BLaER1 treated with 17β-estradiol and CSF1 and Interleukin-3, amounts not matched to agents 10 nM and 100 nM (cell line): Measurements from ENCODE around the gene IL1RAPL2.
A peak's percentile ranks its signal among the peaks of the same experiment; 100 is the strongest.

ENCODE experiments used
- H3K27ac ChIP-seq, 11 experiments: shearing (Covaris generic); formaldehyde crosslinking; 2 replicates each; pipeline ENCODE4 v1.8.1; 2022
- H3K27me3 ChIP-seq, 11 experiments: shearing (Covaris generic); formaldehyde crosslinking; 2 replicates each; pipeline ENCODE4 v1.8.1; 2022
- H3K36me3 ChIP-seq, 11 experiments: shearing (Covaris generic); formaldehyde crosslinking; 2 replicates each; pipeline ENCODE4 v1.8.1; 2022
- H3K4me1 ChIP-seq, 10 experiments: shearing (Covaris generic); formaldehyde crosslinking; 2 replicates each; pipeline ENCODE4 v1.8.1; 2022
- H3K4me2 ChIP-seq, 11 experiments: shearing (Covaris generic); formaldehyde crosslinking; 2 replicates each; pipeline ENCODE4 v1.8.1; 2022
- H3K4me3 ChIP-seq, 10 experiments: shearing (Covaris generic); formaldehyde crosslinking; 2 replicates each; pipeline ENCODE4 v1.8.1; 2022
- H3K9ac ChIP-seq, 11 experiments: shearing (Covaris generic); formaldehyde crosslinking; 2 replicates each; pipeline ENCODE4 v1.8.1; 2022
- H3K9me3 ChIP-seq, 11 experiments: shearing (Covaris generic); formaldehyde crosslinking; replicated peaks in 1 of 11; 2 replicates each; pipeline ENCODE4 v1.8.1; 2022
- H4K20me1 ChIP-seq, 11 experiments: shearing (Covaris generic); formaldehyde crosslinking; 2 replicates each; pipeline ENCODE4 v1.8.1; 2022
- Cebpa-rat ChIP-seq, 11 experiments: shearing (Covaris generic); IDR thresholded peaks; 2 replicates each; pipeline ENCODE4 v1.8.1; 2022

IL1RAPL2 gene

GRCh38 chrX:104696667-104697066 lies 130.7 kb downstream of the IL1RAPL2 start:
- H3K27ac ChIP-seq: peak overlapping the region in 7 of 11 experiments; percentile 4 to 80 (median 59); a peak in 13 of 22 replicates
- peak overlapping the region in 6 of 11 experiments; percentile 12 to 68 (median 31); a peak in 10 of 22 replicates for H3K9ac ChIP-seq
- H4K20me1 ChIP-seq: no peaks in the 10 kb centered on the region
- peak overlapping the region; percentile 58 to 87 (median 75); a peak in 21 of 22 replicates for H3K4me2 ChIP-seq
- no peak for TF ChIP-seq Cebpa-rat (IDR thresholded peaks at IDR 0.05)
- H3K27me3 ChIP-seq: no peaks in the 10 kb centered on the region
- no peaks in the 10 kb centered on the region; a peak in 1 of 22 replicates for H3K36me3 ChIP-seq
- H3K4me3 ChIP-seq: peak overlapping the region in 1 of 10 experiments; percentile 32; a peak in 1 of 20 replicates
- peaks cover 23 to 68% (median 46%) of the 10 kb centered on the region in 10 experiments for H3K4me1 ChIP-seq
- H3K9me3 ChIP-seq: peaks cover 3 to 58% (median 36%) of the 10 kb centered on the region in 11 experiments; a peak in 20 of 22 replicates

GRCh38 chrX:104697294-104697693 lies 131.3 kb downstream of the IL1RAPL2 start:
- H3K36me3 ChIP-seq: no peaks in the 10 kb centered on the region; a peak in 1 of 22 replicates
- H3K27me3 ChIP-seq: no peaks in the 10 kb centered on the region
- no peaks in the 10 kb centered on the region for H4K20me1 ChIP-seq
- peak overlapping the region; percentile 58 to 87 (median 75) for H3K4me2 ChIP-seq
- peaks cover 23 to 68% (median 46%) of the 10 kb centered on the region in 10 experiments for H3K4me1 ChIP-seq
- peak overlapping the region in 1 of 10 experiments; percentile 32; a peak in 1 of 20 replicates for H3K4me3 ChIP-seq
- H3K9ac ChIP-seq: peak overlapping the region in 7 of 11 experiments; percentile 3 to 68 (median 23); a peak in 8 of 22 replicates
- H3K9me3 ChIP-seq: peaks cover 3 to 54% (median 33%) of the 10 kb centered on the region in 11 experiments; a peak in 20 of 22 replicates
- H3K27ac ChIP-seq: peak overlapping the region in 8 of 11 experiments; percentile 13 to 80 (median 58); a peak in 14 of 22 replicates
- no peak for TF ChIP-seq Cebpa-rat (IDR thresholded peaks at IDR 0.05)

GRCh38 chrX:104707042-104707441 lies 141.0 kb downstream of the IL1RAPL2 start:
- H3K9me3 ChIP-seq: peaks cover 0 to 7% (median 0%) of the 10 kb centered on the region in 11 experiments; a peak in 2 of 22 replicates
- TF ChIP-seq Cebpa-rat (IDR thresholded peaks at IDR 0.05): no peak
- H3K36me3 ChIP-seq: no peaks in the 10 kb centered on the region
- H3K4me2 ChIP-seq: no peak overlapping the region
- H3K4me3 ChIP-seq: no peak overlapping the region
- no peaks in the 10 kb centered on the region for H4K20me1 ChIP-seq
- H3K4me1 ChIP-seq: no peaks in the 10 kb centered on the region
- H3K27ac ChIP-seq: no peak overlapping the region
- H3K27me3 ChIP-seq: no peaks in the 10 kb centered on the region
- H3K9ac ChIP-seq: no peak overlapping the region

GRCh38 chrX:104707572-104707971 lies 141.6 kb downstream of the IL1RAPL2 start:
- no peaks in the 10 kb centered on the region for H3K27me3 ChIP-seq
- no peak overlapping the region for H3K4me3 ChIP-seq
- no peak overlapping the region for H3K4me2 ChIP-seq

GRCh38 chrX:104712515-104712914 lies 146.5 kb downstream of the IL1RAPL2 start:
- Histone ChIP-seq H3K9ac (no peak overlapping the region), H3K4me2 (no peak overlapping the region), H3K27me3 (no peaks in the 10 kb centered on the region; a peak in 1 of 22 replicates), H3K9me3 (peaks cover 0 to 8% (median 5%) of the 10 kb centered on the region in 11 experiments; a peak in 7 of 22 replicates), H3K36me3 (no peaks in the 10 kb centered on the region), H3K27ac (no peak overlapping the region), H4K20me1 (no peaks in the 10 kb centered on the region), H3K4me1 (no peaks in the 10 kb centered on the region), H3K4me3 (no peak overlapping the region)
- no peak for TF ChIP-seq Cebpa-rat (IDR thresholded peaks at IDR 0.05)

More at GRCh38 chrX:104707572-104707971, 141.6 kb downstream of the IL1RAPL2 start:
- no peak overlapping the region for H3K9ac ChIP-seq
- no peak for TF ChIP-seq Cebpa-rat (IDR thresholded peaks at IDR 0.05)
- no peaks in the 10 kb centered on the region for H3K36me3 ChIP-seq
- no peak overlapping the region for H3K27ac ChIP-seq
- no peaks in the 10 kb centered on the region for H3K4me1 ChIP-seq
- no peaks in the 10 kb centered on the region for H4K20me1 ChIP-seq
- peaks cover 0 to 7% (median 0%) of the 10 kb centered on the region in 11 experiments; a peak in 2 of 22 replicates for H3K9me3 ChIP-seq

- H4K20me1 ChIP-seq: no peaks in the 10 kb centered on the region
- no peak overlapping the region for H3K4me3 ChIP-seq
- H3K27ac ChIP-seq: no peak overlapping the region
- H3K27me3 ChIP-seq: no peaks in the 10 kb centered on the region; a peak in 1 of 22 replicates
- no peak for TF ChIP-seq Cebpa-rat (IDR thresholded peaks at IDR 0.05)
- H3K9me3 ChIP-seq: peaks cover 0 to 9% (median 4%) of the 10 kb centered on the region in 11 experiments; a peak in 8 of 22 replicates
- H3K36me3 ChIP-seq: no peaks in the 10 kb centered on the region
- H3K4me2 ChIP-seq: no peak overlapping the region
- H3K9ac ChIP-seq: no peak overlapping the region
- no peaks in the 10 kb centered on the region for H3K4me1 ChIP-seq
Observed at GRCh38 chrX:104721854-104722253, 155.9 kb downstream of the IL1RAPL2 start.

GRCh38 chrX:104728456-104728855 lies 162.5 kb downstream of the IL1RAPL2 start:
- H3K4me1 ChIP-seq: no peaks in the 10 kb centered on the region
- H4K20me1 ChIP-seq: no peaks in the 10 kb centered on the region

GRCh38 chrX:104742355-104742754 lies 176.4 kb downstream of the IL1RAPL2 start:
- no peaks in the 10 kb centered on the region for H3K9me3 ChIP-seq
- no peak overlapping the region for H3K9ac ChIP-seq
- TF ChIP-seq Cebpa-rat (IDR thresholded peaks at IDR 0.05): no peak
- H3K4me3 ChIP-seq: no peak overlapping the region
- no peaks in the 10 kb centered on the region for H3K27me3 ChIP-seq
- H3K36me3 ChIP-seq: no peaks in the 10 kb centered on the region
- no peak overlapping the region for H3K27ac ChIP-seq
- H4K20me1 ChIP-seq: no peaks in the 10 kb centered on the region
- H3K4me1 ChIP-seq: no peaks in the 10 kb centered on the region
- H3K4me2 ChIP-seq: no peak overlapping the region

More at GRCh38 chrX:104728456-104728855, 162.5 kb downstream of the IL1RAPL2 start:
- Histone ChIP-seq H3K36me3 (no peaks in the 10 kb centered on the region), H3K9ac (no peak overlapping the region), H3K9me3 (no peaks in the 10 kb centered on the region), H3K4me2 (no peak overlapping the region), H3K27ac (no peak overlapping the region), H3K27me3 (no peaks in the 10 kb centered on the region), H3K4me3 (no peak overlapping the region)
- TF ChIP-seq Cebpa-rat (IDR thresholded peaks at IDR 0.05): no peak

- Histone ChIP-seq H3K9me3 (no peaks in the 10 kb centered on the region), H3K4me2 (no peak overlapping the region), H3K9ac (no peak overlapping the region), H3K4me3 (no peak overlapping the region), H4K20me1 (no peaks in the 10 kb centered on the region), H3K27ac (no peak overlapping the region), H3K4me1 (no peaks in the 10 kb centered on the region), H3K27me3 (no peaks in the 10 kb centered on the region), H3K36me3 (no peaks in the 10 kb centered on the region)
- no peak for TF ChIP-seq Cebpa-rat (IDR thresholded peaks at IDR 0.05)
Observed at GRCh38 chrX:104745152-104745551, 179.2 kb downstream of the IL1RAPL2 start.
